SK-N-SH (cell line): ENCODE results near the gene CCDC15.

ENCODE experiments used
- EP300 ChIP-seq, 2 experiments: IDR thresholded peaks; 2 replicates each; pipeline versions ENCODE4 v1.4.0 to v1.6.1; 2012; ENCODE audit warnings: borderline replicate concordance in 1 of 2, low read depth in 1 of 2, low read length in 1 of 2
- FOXJ3 ChIP-seq: sonication (generic); formaldehyde crosslinking; IDR thresholded peaks from 2 replicates; pipeline ENCODE4 v1.5.1; 2020; ENCODE audit warnings: mild to moderate bottlenecking, missing genetic modification reagents
- MXI1 ChIP-seq: IDR thresholded peaks from 2 replicates; pipeline ENCODE4 v1.6.1; 2012; ENCODE audit warnings: mild to moderate bottlenecking, low read depth, low read length, improper control_type of control experiment
- TF ChIP-seq, protein P1 (sequence below): fragments of 200-600 bp; sonication (generic); IDR thresholded peaks from 2 replicates; pipeline ENCODE4 v1.6.1; 2017; ENCODE audit warnings: antibody characterized with exemption, mild to moderate bottlenecking, moderate library complexity
- TF ChIP-seq, protein P2 (sequence below): IDR thresholded peaks from 2 replicates; pipeline ENCODE4; 2012

DNA sequence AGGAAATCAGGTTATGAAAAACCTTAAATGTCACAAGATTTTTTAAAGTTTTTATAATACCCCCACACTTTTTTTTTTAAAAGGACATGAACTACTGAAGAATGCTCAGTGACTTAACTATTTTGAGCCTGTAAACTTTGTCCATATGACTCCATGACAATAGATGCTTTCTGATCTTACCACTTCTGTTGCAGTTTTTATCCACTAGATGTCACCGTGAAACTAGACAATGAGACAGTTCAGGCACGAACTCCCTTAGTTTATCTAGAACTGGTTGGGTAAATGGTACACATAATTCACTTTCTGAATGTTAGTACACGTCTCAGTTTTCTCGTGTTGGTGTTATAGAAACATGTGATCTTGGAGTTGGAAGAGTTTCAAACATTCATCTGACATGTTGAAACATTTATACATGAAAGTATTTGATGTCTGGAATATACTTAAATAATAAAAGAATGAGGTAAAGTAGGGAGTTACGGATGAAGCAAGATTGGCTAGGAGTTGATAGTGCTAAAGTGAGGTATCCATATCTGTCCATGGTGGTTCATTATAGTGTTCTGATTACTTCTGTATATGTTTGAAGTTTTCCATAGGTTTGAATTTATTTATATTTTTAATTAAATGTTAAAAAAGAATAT, 8.1 kb downstream of the CCDC15 start:
- TF ChIP-seq, protein P1, sequence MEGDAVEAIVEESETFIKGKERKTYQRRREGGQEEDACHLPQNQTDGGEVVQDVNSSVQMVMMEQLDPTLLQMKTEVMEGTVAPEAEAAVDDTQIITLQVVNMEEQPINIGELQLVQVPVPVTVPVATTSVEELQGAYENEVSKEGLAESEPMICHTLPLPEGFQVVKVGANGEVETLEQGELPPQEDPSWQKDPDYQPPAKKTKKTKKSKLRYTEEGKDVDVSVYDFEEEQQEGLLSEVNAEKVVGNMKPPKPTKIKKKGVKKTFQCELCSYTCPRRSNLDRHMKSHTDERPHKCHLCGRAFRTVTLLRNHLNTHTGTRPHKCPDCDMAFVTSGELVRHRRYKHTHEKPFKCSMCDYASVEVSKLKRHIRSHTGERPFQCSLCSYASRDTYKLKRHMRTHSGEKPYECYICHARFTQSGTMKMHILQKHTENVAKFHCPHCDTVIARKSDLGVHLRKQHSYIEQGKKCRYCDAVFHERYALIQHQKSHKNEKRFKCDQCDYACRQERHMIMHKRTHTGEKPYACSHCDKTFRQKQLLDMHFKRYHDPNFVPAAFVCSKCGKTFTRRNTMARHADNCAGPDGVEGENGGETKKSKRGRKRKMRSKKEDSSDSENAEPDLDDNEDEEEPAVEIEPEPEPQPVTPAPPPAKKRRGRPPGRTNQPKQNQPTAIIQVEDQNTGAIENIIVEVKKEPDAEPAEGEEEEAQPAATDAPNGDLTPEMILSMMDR, result peak; percentile 84
- no peak for TF ChIP-seq MXI1
- TF ChIP-seq, protein P2, sequence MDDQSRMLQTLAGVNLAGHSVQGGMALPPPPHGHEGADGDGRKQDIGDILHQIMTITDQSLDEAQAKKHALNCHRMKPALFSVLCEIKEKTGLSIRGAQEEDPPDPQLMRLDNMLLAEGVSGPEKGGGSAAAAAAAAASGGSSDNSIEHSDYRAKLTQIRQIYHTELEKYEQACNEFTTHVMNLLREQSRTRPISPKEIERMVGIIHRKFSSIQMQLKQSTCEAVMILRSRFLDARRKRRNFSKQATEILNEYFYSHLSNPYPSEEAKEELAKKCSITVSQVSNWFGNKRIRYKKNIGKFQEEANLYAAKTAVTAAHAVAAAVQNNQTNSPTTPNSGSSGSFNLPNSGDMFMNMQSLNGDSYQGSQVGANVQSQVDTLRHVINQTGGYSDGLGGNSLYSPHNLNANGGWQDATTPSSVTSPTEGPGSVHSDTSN, result no peak
- no peak for TF ChIP-seq FOXJ3 (CRISPR knock-in tag)
- no peak for TF ChIP-seq EP300 (IDR thresholded peaks at IDR 0.05; ENCODE audit: borderline replicate concordance in 1 of 2, low read depth in 1 of 2, low read length in 1 of 2)
